AG04450 (cell line): ENCODE results near the gene CDC25A. TPM values are rescaled to one million over a fixed set of nuclear protein-coding genes. Genes with fewer than 3 reads are reported as not detected.

Experiments used
- CTCF ChIA-PET: fragments of 300-600, 350-600 bp; formaldehyde crosslinking; extraction: SDS; loops from one replicate; lab custom pipeline; 2022; ENCODE audit warnings: antibody characterized with exemption, inconsistent platforms; lab: Charles Lee
- POLR2A ChIA-PET: fragments of 350-600 bp; formaldehyde crosslinking; extraction: SDS; loops from one replicate; lab custom pipeline; 2021; ENCODE audit warnings: antibody characterized with exemption, inconsistent platforms; lab: Yijun Ruan, JAX
- DNase-seq: peaks from one replicate; pipeline ENCODE4 v3.0.0-alpha.2; 2011; ENCODE audit warnings: low read depth, low spot score
- H3K27ac ChIP-seq: one replicate; pipeline ENCODE4 v1.5.1; 2012; ENCODE audit warnings: low read depth, low read length, control low read depth
- H3K27me3 ChIP-seq: one replicate; pipeline ENCODE4 v1.6.0; 2012; ENCODE audit warnings: low read length; ENCODE audit not compliant: control insufficient read depth, insufficient read depth
- H3K4me3 ChIP-seq: 2 replicates; pipeline ENCODE4 v1.5.1; 2011; ENCODE audit warnings: mild to moderate bottlenecking, low read depth, low read length, control low read depth
- H3K9me3 ChIP-seq: 2 replicates; pipeline ENCODE4 v1.5.1; 2012; ENCODE audit warnings: low read length; ENCODE audit not compliant: control insufficient read depth, insufficient read depth
- polyA plus RNA-seq: library from polyadenylated mRNA; depleted of rRNA; stranded (reverse); fragments of >200 nt; gene quantifications from 2 replicates; pipeline ENCODE4 v1.2.3, GENCODE V29; 2011
- TF ChIP-seq, protein P1 (sequence below): IDR thresholded peaks from 2 replicates; pipeline ENCODE4 v1.5.1; 2011; ENCODE audit warnings: low read depth, low read length, control low read depth, inconsistent platforms

The CDC25A gene
- polyA plus RNA-seq, 1 experiment, result 2.1 TPM

DNA sequence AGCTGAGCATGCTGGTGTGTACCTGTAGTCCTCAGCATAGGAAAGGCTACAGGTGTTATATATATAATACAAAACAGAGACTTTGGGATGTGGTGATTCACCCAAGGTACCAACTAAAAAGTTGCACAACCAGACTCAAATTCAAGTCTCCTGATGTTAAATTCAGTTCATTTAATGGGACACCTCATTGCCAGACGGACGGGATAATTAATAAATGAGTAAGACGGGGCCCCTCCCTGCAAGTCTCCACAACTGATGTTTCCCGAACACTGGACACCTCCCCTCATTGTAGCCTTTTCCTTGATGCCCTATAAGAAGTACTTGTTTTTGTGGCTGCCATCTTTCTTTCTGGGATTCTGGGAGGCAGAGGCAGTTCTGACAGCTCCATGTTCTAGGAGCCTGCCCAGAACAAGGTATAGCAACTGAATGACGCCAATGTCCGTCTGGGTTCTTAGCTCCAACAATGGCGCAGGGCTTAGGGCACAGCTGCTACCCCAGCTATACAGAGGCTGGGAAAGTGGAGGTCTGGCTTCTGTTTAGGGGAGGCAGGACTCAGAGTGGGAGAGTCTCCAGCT, 50.7 kb downstream of the CDC25A start:
- DNase-seq, result no peak
- POLR2A ChIA-PET, result no interaction called here
- TF ChIP-seq, protein P1, sequence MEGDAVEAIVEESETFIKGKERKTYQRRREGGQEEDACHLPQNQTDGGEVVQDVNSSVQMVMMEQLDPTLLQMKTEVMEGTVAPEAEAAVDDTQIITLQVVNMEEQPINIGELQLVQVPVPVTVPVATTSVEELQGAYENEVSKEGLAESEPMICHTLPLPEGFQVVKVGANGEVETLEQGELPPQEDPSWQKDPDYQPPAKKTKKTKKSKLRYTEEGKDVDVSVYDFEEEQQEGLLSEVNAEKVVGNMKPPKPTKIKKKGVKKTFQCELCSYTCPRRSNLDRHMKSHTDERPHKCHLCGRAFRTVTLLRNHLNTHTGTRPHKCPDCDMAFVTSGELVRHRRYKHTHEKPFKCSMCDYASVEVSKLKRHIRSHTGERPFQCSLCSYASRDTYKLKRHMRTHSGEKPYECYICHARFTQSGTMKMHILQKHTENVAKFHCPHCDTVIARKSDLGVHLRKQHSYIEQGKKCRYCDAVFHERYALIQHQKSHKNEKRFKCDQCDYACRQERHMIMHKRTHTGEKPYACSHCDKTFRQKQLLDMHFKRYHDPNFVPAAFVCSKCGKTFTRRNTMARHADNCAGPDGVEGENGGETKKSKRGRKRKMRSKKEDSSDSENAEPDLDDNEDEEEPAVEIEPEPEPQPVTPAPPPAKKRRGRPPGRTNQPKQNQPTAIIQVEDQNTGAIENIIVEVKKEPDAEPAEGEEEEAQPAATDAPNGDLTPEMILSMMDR, result no peak
- H3K4me3 ChIP-seq, result no peak overlapping the region
- CTCF ChIA-PET, result interaction anchor here (1.5 kb wide), 1 partner anchor 20 kb away, joined by 5 read pairs; no protein-coding TSS in a partner anchor
- no peaks in the 10 kb centered on the region for H3K27me3 ChIP-seq
- peaks cover 10% of the 10 kb centered on the region for H3K9me3 ChIP-seq
- H3K27ac ChIP-seq, result no peak overlapping the region

DNA sequence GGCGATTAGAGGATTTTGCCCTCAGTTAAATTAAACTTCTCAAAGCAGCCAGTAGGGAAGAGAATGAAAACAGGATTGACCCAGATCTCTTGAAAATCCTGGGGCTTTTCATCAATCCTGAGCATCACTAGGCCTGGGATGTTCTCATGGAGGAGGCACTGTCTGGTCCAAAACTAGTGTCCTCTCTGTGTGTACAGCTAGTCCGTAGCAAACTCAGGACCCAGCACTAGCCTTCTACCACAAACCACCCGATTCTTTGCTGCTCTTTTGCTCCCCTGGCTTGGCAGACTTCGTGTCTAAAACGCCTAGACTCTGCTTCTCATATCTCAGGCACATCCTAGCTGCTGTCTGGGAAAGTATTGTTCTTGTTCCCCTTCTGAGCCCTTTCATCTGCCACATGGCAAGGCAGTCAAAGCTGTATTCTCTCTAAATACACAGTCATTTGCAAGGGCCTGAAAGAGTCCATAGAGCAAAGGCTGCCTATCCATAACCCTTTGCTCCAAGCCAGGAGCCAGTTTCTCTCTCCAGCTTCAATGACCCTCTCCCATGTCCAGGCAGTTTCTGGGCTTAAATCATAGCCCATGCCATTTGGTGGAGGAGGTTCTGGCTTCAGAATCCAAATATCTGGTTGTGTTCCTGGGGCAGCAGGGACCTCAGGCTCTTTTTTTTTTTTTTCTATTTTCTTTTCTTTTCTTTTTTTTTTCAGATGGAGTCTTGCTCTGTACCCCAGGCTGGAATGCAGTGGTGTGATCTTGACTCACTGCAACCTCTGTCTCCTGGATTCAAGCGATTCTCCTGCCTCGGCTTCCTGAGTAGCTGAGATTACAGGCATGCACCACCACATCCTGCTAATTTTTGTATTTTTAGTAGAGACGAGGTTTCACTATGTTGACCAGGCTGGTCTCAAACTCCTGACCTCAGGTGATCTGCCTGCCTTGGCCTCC, 52.4 kb downstream of the CDC25A start:
- no peak for DNase-seq
- Histone ChIP-seq H3K27ac (no peak overlapping the region), H3K4me3 (no peak overlapping the region), H3K9me3 (peaks cover 10% of the 10 kb centered on the region), H3K27me3 (no peaks in the 10 kb centered on the region)
- TF ChIP-seq, protein P1, result no peak
- ChIA-PET POLR2A (interaction anchor here (0.7 kb wide), 1 partner anchor 54 kb away, joined by 4 read pairs; no protein-coding TSS in a partner anchor), CTCF (interaction anchor here (0.7 to 1.0 kb wide), 4 partner anchors 15 to 22 kb away, joined by 3 to 8 read pairs (median 4); no protein-coding TSS in a partner anchor)

DNA sequence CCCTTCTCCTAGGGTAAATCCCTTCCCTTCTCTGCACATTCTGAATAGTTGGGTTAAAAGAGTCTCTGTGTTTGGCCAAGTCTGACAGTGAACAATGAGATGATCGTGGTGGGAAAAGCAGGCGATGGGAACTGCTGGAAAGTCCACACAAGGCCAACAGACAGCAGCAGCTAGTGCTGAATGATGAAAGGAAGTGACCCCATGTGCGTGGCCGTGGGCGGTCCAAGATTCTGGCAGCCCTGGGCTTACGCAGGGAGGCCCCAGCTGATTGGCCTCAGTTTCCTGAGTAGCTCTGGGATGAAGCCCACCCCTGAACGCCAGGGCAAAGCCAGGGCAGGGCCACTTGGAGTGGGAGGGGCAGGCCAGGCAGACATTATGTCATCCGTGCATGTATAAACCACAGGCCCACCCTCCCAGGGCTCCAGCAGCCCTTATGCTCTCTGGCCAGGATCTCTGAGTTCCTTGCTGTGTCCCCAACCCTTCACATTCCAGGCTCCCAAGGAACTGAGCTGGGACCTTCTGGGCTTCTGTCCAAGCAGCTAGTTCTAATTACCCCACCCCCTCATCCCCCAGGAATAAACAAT, 57.8 kb downstream of the CDC25A start:
- CTCF ChIA-PET, result interaction anchor here (0.7 to 1.5 kb wide), 3 partner anchors 21 to 64 kb away, joined by 3 to 5 read pairs (median 3); no protein-coding TSS in a partner anchor

DNA sequence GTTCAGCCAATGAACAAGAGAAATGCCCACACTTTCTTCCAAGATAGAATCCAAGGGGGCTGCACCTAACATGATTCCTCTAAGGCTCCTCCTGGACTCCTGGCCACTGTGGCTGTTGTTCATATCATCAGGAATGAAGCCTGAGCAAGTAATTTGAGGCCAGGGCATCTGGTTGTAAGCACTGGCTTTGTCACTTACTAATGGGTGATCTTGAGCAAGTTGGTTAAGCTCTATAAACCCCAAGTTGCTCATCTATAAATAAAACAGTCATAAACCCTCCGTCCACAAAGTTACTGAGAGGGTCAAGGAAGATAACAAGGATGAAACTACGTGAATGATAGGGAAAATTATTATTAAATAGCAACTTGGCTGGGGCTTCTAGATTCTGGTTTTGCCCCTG, 58.3 kb downstream of the CDC25A start:
- ChIA-PET POLR2A (interaction anchor here (0.7 to 1.7 kb wide), 3 partner anchors 29 to 42 kb away, joined by 3 to 14 read pairs (median 5); no protein-coding TSS in a partner anchor), CTCF (interaction anchor here (0.7 to 1.5 kb wide), 3 partner anchors 21 to 65 kb away, joined by 3 to 5 read pairs (median 3); no protein-coding TSS in a partner anchor)
- TF ChIP-seq, protein P1, result no peak
- Histone ChIP-seq H3K4me3 (no peak overlapping the region), H3K27ac (peak overlapping the region; percentile 84), H3K27me3 (no peaks in the 10 kb centered on the region), H3K9me3 (no peaks in the 10 kb centered on the region)
- no peak for DNase-seq

More for the DNA sequence above, 57.8 kb downstream of the CDC25A start:
- TF ChIP-seq, protein P1, result no peak
- H3K4me3 ChIP-seq, result no peak overlapping the region
- H3K27ac ChIP-seq, result peak overlapping the region; percentile 84
- POLR2A ChIA-PET, result interaction anchor here (0.5 to 1.7 kb wide), 4 partner anchors 17 to 43 kb away, joined by 3 to 14 read pairs (median 4); no protein-coding TSS in a partner anchor
- peak; percentile 72 for DNase-seq
- no peaks in the 10 kb centered on the region for H3K9me3 ChIP-seq
- H3K27me3 ChIP-seq, result no peaks in the 10 kb centered on the region
